WTC11 (cell line): ENCODE data around the gene MAGI3. TPM values are rescaled to one million over a fixed set of nuclear protein-coding genes. Genes with fewer than 3 reads are reported as not detected.

Experiments used
- ATAC-seq: fragments of 200-7000 bp; cut with Tn5 transposase; 2 replicates; pipeline ENCODE4 v1.10.0; 2021; ENCODE audit warnings: mild to moderate bottlenecking, moderate library complexity
- CTCF ChIA-PET: fragments of 300-600 bp; sonication (Branson Sonifier 250); formaldehyde crosslinking; loops from one replicate; lab custom pipeline; 2021; ENCODE audit warnings: antibody characterized with exemption; lab: Charles Lee
- POLR2A ChIA-PET: fragments of 350-600 bp; sonication (Branson Sonifier 250); formaldehyde crosslinking; loops from one replicate; lab custom pipeline; 2021; ENCODE audit warnings: antibody characterized with exemption; lab: Charles Lee
- DNase-seq: peaks from one replicate; pipeline ENCODE4 v3.0.0; 2021; ENCODE audit warnings: low spot score
- H3K27ac Mint-ChIP-seq: 2 replicates; pipeline ENCODE4 v1.8.0; 2021; ENCODE audit warnings: mixed read lengths
- H3K27me3 Mint-ChIP-seq: 2 replicates; pipeline ENCODE4 v1.8.0; 2021; ENCODE audit warnings: low read depth, mild to moderate bottlenecking, moderate library complexity, mixed read lengths
- H3K36me3 Mint-ChIP-seq: 2 replicates; pipeline ENCODE4 v1.8.0; 2021; ENCODE audit warnings: mixed read lengths
- H3K4me1 Mint-ChIP-seq: 2 replicates; pipeline ENCODE4 v1.8.0; 2022; ENCODE audit warnings: mixed read lengths
- H3K4me3 Mint-ChIP-seq: 2 replicates; pipeline ENCODE4 v1.8.0; 2021; ENCODE audit warnings: mild to moderate bottlenecking, moderate library complexity, mixed read lengths
- H3K9me3 Mint-ChIP-seq: 2 replicates; pipeline ENCODE4 v1.8.0; 2021; ENCODE audit warnings: mixed read lengths
- ARID4B ChIP-seq: sonication (generic); formaldehyde crosslinking; IDR thresholded peaks from 2 replicates; pipeline ENCODE4 v1.8.0; 2023; ENCODE audit warnings: missing genetic modification reagents, mild to moderate bottlenecking, borderline replicate concordance
- EMX1 ChIP-seq: fragments of 250-450 bp; sonication (Bioruptor Pico); IDR thresholded peaks from 2 replicates; pipeline ENCODE4 v1.8.0; 2021; ENCODE audit warnings: mild to moderate bottlenecking
- ESRRA ChIP-seq: sonication (generic); formaldehyde crosslinking; IDR thresholded peaks from 2 replicates; pipeline ENCODE4 v1.8.1; 2022; ENCODE audit warnings: mild to moderate bottlenecking, missing genetic modification reagents, borderline replicate concordance
- FOXJ3 ChIP-seq: sonication (generic); formaldehyde crosslinking; IDR thresholded peaks from 2 replicates; pipeline ENCODE4 v1.9.0; 2021; ENCODE audit warnings: missing genetic modification reagents, mild to moderate bottlenecking, borderline replicate concordance
- GABPB1 ChIP-seq: sonication (generic); formaldehyde crosslinking; IDR thresholded peaks from 2 replicates; pipeline ENCODE4 v1.8.1; 2023; ENCODE audit warnings: mild to moderate bottlenecking, missing genetic modification reagents
- RELA ChIP-seq: sonication (generic); formaldehyde crosslinking; IDR thresholded peaks from 2 replicates; pipeline ENCODE4 v1.8.1; 2022; ENCODE audit warnings: missing genetic modification reagents, mild to moderate bottlenecking, borderline replicate concordance
- SMAD3 ChIP-seq: sonication (generic); formaldehyde crosslinking; IDR thresholded peaks from 2 replicates; pipeline ENCODE4 v1.8.0; 2022; ENCODE audit warnings: missing genetic modification reagents, mild to moderate bottlenecking, borderline replicate concordance
- USF2 ChIP-seq: sonication (generic); formaldehyde crosslinking; IDR thresholded peaks from 2 replicates; pipeline ENCODE4 v1.8.1; 2023; ENCODE audit warnings: mild to moderate bottlenecking, missing genetic modification reagents, moderate library complexity
- ZNF423 ChIP-seq: fragments of 250-450 bp; sonication (Bioruptor Pico); IDR thresholded peaks from 2 replicates; pipeline ENCODE4 v2.1.2; 2022; ENCODE audit warnings: mild to moderate bottlenecking, moderate library complexity
- ZNF671 ChIP-seq: fragments of 250-450 bp; sonication (Bioruptor Pico); IDR thresholded peaks from 2 replicates; pipeline ENCODE4 v1.8.0; 2021; ENCODE audit warnings: mild to moderate bottlenecking
- total RNA-seq: library from RNA; stranded (reverse); gene quantifications from 3 replicates; pipeline ENCODE4 v1.2.3, GENCODE V29; 2021
- TF ChIP-seq, protein P1 (sequence below): sonication (generic); formaldehyde crosslinking; IDR thresholded peaks from 2 replicates; pipeline ENCODE4 v1.8.0; 2022; ENCODE audit warnings: mild to moderate bottlenecking, missing genetic modification reagents
- TF ChIP-seq, protein P2 (sequence below): sonication (generic); formaldehyde crosslinking; IDR thresholded peaks from 2 replicates; pipeline ENCODE4 v1.8.0; 2023; ENCODE audit warnings: mild to moderate bottlenecking, missing genetic modification reagents
- TF ChIP-seq, protein P3 (sequence below): sonication (generic); formaldehyde crosslinking; IDR thresholded peaks from 2 replicates; pipeline ENCODE4 v1.8.1; 2023; ENCODE audit warnings: mild to moderate bottlenecking, missing genetic modification reagents, borderline replicate concordance
- TF ChIP-seq, protein P4 (sequence below): fragments of 250-450 bp; sonication (Bioruptor Pico); IDR thresholded peaks from 2 replicates; pipeline ENCODE4 v2.1.2; 2022; ENCODE audit warnings: mild to moderate bottlenecking, moderate library complexity

MAGI3 gene
- total RNA-seq, 1 experiment from 2014 or later, result 9.7 TPM

DNA sequence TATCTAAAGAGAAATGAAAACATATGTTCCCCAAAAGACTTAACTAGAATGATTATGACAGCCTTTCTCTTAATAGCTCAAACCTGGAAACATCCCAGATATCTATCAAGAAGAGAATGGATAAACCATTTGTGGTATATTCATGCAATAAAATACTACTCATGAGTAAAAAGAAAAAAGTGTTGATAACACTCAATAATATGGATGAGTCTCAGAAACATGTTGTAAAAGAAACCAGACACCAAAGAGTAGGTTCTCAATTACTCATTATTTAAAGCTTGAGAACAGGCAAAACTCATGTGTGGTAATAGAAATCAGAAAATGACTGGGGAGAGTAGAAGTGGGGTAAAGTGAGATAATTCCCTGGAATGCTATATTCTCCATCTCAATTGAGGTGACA lies 214.8 kb downstream of the MAGI3 start:
- ATAC-seq, result no peak
- Mint-ChIP-seq H3K36me3 (no peaks in the 10 kb centered on the region), H3K27me3 (no peaks in the 10 kb centered on the region), H3K4me3 (no peak overlapping the region), H3K9me3 (peaks cover 9% of the 10 kb centered on the region)
- ChIA-PET POLR2A (no interaction called here), CTCF (no interaction called here)
- DNase-seq, result no peak
- TF ChIP-seq RELA (CRISPR knock-in tag) (no peak), ZNF671 (CRISPR knock-in tag) (no peak), SMAD3 (CRISPR knock-in tag) (no peak), USF2 (CRISPR knock-in tag) (no peak), FOXJ3 (CRISPR knock-in tag) (no peak)
- TF ChIP-seq, protein P1, sequence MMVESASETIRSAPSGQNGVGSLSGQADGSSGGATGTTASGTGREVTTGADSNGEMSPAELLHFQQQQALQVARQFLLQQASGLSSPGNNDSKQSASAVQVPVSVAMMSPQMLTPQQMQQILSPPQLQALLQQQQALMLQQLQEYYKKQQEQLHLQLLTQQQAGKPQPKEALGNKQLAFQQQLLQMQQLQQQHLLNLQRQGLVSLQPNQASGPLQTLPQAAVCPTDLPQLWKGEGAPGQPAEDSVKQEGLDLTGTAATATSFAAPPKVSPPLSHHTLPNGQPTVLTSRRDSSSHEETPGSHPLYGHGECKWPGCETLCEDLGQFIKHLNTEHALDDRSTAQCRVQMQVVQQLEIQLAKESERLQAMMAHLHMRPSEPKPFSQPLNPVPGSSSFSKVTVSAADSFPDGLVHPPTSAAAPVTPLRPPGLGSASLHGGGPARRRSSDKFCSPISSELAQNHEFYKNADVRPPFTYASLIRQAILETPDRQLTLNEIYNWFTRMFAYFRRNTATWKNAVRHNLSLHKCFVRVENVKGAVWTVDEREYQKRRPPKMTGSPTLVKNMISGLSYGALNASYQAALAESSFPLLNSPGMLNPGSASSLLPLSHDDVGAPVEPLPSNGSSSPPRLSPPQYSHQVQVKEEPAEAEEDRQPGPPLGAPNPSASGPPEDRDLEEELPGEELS (CRISPR knock-in tag), result no peak
- TF ChIP-seq, protein P2, sequence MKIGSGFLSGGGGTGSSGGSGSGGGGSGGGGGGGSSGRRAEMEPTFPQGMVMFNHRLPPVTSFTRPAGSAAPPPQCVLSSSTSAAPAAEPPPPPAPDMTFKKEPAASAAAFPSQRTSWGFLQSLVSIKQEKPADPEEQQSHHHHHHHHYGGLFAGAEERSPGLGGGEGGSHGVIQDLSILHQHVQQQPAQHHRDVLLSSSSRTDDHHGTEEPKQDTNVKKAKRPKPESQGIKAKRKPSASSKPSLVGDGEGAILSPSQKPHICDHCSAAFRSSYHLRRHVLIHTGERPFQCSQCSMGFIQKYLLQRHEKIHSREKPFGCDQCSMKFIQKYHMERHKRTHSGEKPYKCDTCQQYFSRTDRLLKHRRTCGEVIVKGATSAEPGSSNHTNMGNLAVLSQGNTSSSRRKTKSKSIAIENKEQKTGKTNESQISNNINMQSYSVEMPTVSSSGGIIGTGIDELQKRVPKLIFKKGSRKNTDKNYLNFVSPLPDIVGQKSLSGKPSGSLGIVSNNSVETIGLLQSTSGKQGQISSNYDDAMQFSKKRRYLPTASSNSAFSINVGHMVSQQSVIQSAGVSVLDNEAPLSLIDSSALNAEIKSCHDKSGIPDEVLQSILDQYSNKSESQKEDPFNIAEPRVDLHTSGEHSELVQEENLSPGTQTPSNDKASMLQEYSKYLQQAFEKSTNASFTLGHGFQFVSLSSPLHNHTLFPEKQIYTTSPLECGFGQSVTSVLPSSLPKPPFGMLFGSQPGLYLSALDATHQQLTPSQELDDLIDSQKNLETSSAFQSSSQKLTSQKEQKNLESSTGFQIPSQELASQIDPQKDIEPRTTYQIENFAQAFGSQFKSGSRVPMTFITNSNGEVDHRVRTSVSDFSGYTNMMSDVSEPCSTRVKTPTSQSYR (CRISPR knock-in tag), result no peak
- TF ChIP-seq, protein P3, sequence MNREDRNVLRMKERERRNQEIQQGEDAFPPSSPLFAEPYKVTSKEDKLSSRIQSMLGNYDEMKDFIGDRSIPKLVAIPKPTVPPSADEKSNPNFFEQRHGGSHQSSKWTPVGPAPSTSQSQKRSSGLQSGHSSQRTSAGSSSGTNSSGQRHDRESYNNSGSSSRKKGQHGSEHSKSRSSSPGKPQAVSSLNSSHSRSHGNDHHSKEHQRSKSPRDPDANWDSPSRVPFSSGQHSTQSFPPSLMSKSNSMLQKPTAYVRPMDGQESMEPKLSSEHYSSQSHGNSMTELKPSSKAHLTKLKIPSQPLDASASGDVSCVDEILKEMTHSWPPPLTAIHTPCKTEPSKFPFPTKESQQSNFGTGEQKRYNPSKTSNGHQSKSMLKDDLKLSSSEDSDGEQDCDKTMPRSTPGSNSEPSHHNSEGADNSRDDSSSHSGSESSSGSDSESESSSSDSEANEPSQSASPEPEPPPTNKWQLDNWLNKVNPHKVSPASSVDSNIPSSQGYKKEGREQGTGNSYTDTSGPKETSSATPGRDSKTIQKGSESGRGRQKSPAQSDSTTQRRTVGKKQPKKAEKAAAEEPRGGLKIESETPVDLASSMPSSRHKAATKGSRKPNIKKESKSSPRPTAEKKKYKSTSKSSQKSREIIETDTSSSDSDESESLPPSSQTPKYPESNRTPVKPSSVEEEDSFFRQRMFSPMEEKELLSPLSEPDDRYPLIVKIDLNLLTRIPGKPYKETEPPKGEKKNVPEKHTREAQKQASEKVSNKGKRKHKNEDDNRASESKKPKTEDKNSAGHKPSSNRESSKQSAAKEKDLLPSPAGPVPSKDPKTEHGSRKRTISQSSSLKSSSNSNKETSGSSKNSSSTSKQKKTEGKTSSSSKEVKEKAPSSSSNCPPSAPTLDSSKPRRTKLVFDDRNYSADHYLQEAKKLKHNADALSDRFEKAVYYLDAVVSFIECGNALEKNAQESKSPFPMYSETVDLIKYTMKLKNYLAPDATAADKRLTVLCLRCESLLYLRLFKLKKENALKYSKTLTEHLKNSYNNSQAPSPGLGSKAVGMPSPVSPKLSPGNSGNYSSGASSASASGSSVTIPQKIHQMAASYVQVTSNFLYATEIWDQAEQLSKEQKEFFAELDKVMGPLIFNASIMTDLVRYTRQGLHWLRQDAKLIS (CRISPR knock-in tag), result no peak
- TF ChIP-seq, all 79 proteins: peak for 0
- H3K4me1 Mint-ChIP-seq, result peaks cover 3% of the 10 kb centered on the region; the same call in 1 of the 2 replicates
- no peak overlapping the region for H3K27ac Mint-ChIP-seq

- Mint-ChIP-seq H3K4me3 (no peak overlapping the region), H3K4me1 (peaks cover 3% of the 10 kb centered on the region; the same call in 1 of the 2 replicates), H3K36me3 (no peaks in the 10 kb centered on the region), H3K9me3 (peaks cover 7% of the 10 kb centered on the region), H3K27me3 (no peaks in the 10 kb centered on the region), H3K27ac (peak overlapping the region; percentile 35; the same call in 1 of the 2 replicates)
- DNase-seq (no peak), ATAC-seq (peak; percentile 55)
- CTCF ChIA-PET, result no interaction called here
- TF ChIP-seq GABPB1 (no peak), ZNF423 (CRISPR knock-in tag) (no peak), ESRRA (CRISPR knock-in tag) (no peak), ARID4B (CRISPR knock-in tag) (no peak), EMX1 (no peak)
- TF ChIP-seq, protein P4, sequence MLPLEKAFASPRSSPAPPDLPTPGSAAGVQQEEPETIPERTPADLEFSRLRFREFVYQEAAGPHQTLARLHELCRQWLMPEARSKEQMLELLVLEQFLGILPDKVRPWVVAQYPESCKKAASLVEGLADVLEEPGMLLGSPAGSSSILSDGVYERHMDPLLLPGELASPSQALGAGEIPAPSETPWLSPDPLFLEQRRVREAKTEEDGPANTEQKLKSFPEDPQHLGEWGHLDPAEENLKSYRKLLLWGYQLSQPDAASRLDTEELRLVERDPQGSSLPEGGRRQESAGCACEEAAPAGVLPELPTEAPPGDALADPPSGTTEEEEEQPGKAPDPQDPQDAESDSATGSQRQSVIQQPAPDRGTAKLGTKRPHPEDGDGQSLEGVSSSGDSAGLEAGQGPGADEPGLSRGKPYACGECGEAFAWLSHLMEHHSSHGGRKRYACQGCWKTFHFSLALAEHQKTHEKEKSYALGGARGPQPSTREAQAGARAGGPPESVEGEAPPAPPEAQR (CRISPR knock-in tag), result no peak
- POLR2A ChIA-PET, result no interaction called here
Observed at GRCh38 chr1:113608399-113608798, 218.1 kb downstream of the MAGI3 start.
